ENCODE measurements around the gene ATRAID. TPM values are rescaled to one million over a fixed set of nuclear protein-coding genes. Genes with fewer than 3 reads are reported as not detected.

Gene ATRAID
- total RNA-seq, 2 donors from 2014 or later = 59.7 to 76.8 TPM

DNA sequence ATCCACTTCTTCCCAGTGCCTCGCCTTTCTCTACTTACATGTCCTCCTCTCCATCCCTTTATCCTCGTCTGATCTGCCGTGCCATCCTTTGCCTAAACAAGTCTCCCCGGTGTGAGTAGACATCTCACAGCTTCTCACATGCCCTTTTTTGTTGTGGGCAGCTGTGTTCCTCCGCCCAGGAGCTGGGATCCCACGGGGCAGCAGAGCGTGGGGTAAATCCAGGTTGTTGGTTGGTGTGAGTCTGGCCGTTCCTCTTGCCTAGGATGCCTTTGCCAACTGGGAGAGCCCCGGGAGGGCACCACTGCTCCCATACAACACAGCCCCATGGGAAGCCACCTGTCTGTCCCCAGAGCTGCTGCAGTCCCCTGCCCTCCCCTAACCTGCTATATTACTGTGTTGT, 28.6 kb downstream of the ATRAID start:
- H3K9me3 ChIP-seq (ENCODE audit: control insufficient read depth, low read length, poor library complexity, severe bottlenecking) = no peaks in the 10 kb centered on the region
- H3K4me3 Mint-ChIP-seq = no peak overlapping the region
- H3K27me3 Mint-ChIP-seq = no peaks in the 10 kb centered on the region
- peaks cover 5% of the 10 kb centered on the region for H3K36me3 Mint-ChIP-seq (ENCODE audit: low read depth)
- H3K4me1 Mint-ChIP-seq = peaks cover 2% of the 10 kb centered on the region
- no peak for DNase-seq
- ATAC-seq = no peak
- H3K27ac Mint-ChIP-seq = peak overlapping the region; percentile 63

DNA sequence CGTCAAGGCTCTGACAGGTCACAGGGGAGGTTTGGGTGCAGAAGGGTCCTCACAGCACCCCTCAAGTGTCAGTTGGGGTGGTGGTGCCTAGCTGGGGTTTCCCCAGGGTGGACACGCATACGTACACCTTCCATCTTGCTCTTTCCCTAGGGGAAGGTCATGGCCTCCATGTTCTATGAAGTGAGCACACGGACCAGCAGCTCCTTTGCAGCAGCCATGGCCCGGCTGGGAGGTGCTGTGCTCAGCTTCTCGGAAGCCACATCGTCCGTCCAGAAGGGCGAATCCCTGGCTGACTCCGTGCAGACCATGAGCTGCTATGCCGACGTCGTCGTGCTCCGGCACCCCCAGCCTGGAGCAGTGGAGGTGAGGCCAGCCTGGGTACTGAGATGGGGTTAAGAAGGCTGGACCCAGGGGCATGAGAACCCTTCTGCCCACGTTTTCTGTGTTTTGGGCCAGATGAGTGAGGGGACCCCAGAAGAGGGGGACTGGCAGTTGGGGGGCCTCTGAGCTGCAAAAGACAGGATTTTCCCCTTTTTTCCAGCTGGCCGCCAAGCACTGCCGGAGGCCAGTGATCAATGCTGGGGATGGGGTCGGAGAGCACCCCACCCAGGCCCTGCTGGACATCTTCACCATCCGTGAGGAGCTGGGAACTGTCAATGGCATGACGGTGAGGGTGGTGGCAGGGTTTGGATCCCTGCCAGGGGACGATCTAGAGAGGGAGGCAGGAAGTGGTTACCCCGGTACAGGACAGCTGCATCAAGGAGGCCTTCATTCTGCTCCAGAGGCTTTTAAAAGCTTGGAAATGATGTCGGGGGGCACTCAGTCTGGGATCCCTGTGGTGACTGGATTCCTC, 30.1 kb downstream of the ATRAID start:
- DNase-seq (no peak), ATAC-seq (no peak)
- Mint-ChIP-seq H3K4me1 (peaks cover 2% of the 10 kb centered on the region), H3K27ac (peak overlapping the region; percentile 63), H3K36me3 (ENCODE audit: low read depth) (peaks cover 3% of the 10 kb centered on the region), H3K4me3 (no peak overlapping the region), H3K27me3 (no peaks in the 10 kb centered on the region)
- H3K9me3 ChIP-seq (ENCODE audit: control insufficient read depth, low read length, poor library complexity, severe bottlenecking) = no peaks in the 10 kb centered on the region

DNA sequence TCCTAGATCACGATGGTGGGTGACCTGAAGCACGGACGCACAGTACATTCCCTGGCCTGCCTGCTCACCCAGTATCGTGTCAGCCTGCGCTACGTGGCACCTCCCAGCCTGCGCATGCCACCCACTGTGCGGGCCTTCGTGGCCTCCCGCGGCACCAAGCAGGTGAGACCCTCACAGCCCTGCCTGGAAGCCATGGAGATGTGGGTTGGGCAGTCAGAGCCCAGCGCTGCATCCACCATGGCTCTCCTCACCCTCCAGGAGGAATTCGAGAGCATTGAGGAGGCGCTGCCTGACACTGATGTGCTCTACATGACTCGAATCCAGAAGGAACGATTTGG, 30.7 kb downstream of the ATRAID start:
- Mint-ChIP-seq H3K4me3 (no peak overlapping the region), H3K27ac (peak overlapping the region; percentile 63), H3K27me3 (no peaks in the 10 kb centered on the region), H3K36me3 (ENCODE audit: low read depth) (no peaks in the 10 kb centered on the region), H3K4me1 (peaks cover 2% of the 10 kb centered on the region)
- DNase-seq = no peak
- H3K9me3 ChIP-seq (ENCODE audit: control insufficient read depth, low read length, poor library complexity, severe bottlenecking) = no peaks in the 10 kb centered on the region
- no peak for ATAC-seq

DNA sequence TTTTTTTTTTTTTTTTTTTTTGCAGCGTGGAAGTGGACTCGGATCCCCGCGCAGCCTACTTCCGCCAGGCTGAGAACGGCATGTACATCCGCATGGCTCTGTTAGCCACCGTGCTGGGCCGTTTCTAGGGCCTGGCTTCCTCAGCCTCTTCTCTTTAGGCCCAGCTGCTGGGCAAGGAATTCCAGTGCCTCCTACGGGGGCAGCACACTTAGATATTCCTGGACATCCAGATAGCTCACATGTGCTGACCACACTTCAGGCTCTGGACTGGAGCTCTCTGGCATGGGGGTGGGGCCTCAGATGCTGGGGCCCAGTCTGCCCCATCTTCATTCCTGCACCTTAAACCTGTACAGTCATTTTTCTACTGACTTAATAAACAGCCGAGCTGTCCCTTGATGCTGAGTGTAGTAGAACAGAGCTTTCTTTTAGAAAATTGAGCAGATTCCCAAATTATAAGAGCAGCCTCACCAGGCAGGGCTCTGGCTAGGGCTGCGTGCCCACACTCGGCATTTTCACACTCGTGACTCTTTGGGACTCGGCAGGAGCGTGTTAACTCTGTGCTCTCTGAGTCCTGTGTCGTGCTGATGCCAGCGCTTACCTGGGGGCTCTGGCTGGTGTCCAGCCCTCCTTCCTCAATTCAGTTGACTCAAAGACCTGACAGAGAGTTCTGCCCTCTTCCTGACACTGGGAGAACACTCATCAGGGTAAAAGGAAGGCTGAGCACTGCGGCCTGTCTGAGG, 31.7 kb downstream of the ATRAID start:
- Mint-ChIP-seq H3K4me1 (peaks cover under 1% of the 10 kb centered on the region), H3K27ac (peak overlapping the region; percentile 41), H3K36me3 (ENCODE audit: low read depth) (no peaks in the 10 kb centered on the region), H3K4me3 (no peak overlapping the region), H3K27me3 (peaks cover 8% of the 10 kb centered on the region)
- H3K9me3 ChIP-seq (ENCODE audit: control insufficient read depth, low read length, poor library complexity, severe bottlenecking) = no peaks in the 10 kb centered on the region
- DNase-seq (no peak), ATAC-seq (no peak)

DNA sequence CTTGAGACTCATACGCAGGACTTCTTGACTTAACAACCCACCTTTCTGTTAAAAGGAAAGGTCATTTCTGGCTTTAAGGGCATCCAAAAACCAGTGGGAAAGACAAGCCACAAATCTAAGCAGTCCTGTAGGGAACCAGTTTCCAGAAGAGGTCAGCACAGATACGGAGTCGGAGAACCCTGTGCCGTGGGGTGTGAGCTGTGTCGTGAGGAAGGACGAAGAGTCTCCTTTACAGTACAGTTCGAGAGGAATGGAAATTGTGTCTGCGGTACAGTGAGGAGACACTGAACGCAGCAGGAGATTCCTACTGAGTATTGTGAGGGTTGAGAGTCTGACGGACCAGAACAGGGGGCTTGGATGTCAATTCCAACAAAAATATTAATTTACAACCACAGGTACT, 33.3 kb downstream of the ATRAID start:
- H3K9me3 ChIP-seq (ENCODE audit: control insufficient read depth, low read length, poor library complexity, severe bottlenecking) = no peaks in the 10 kb centered on the region

GRCh38 chr2:27245626-27246025, 33.8 kb downstream of the ATRAID start:
- Mint-ChIP-seq H3K4me1 (no peaks in the 10 kb centered on the region), H3K27ac (no peak overlapping the region), H3K27me3 (peaks cover 13% of the 10 kb centered on the region), H3K36me3 (ENCODE audit: low read depth) (no peaks in the 10 kb centered on the region), H3K4me3 (no peak overlapping the region)
- no peak for DNase-seq
- no peak for ATAC-seq
- H3K9me3 ChIP-seq (ENCODE audit: control insufficient read depth, low read length, poor library complexity, severe bottlenecking) = no peaks in the 10 kb centered on the region

More for the DNA sequence above, 33.3 kb downstream of the ATRAID start:
- Mint-ChIP-seq H3K4me1 (no peaks in the 10 kb centered on the region), H3K36me3 (ENCODE audit: low read depth) (no peaks in the 10 kb centered on the region), H3K4me3 (no peak overlapping the region), H3K27ac (no peak overlapping the region), H3K27me3 (peaks cover 13% of the 10 kb centered on the region)
- no peak for DNase-seq
- ATAC-seq = no peak

- H3K4me3 Mint-ChIP-seq = no peak overlapping the region
- H3K27ac Mint-ChIP-seq = peak overlapping the region; percentile 24
- H3K36me3 Mint-ChIP-seq (ENCODE audit: low read depth) = peaks cover 2% of the 10 kb centered on the region
- no peak for ATAC-seq
- DNase-seq = no peak
- H3K27me3 Mint-ChIP-seq = peaks cover 27% of the 10 kb centered on the region
- H3K9me3 ChIP-seq (ENCODE audit: control insufficient read depth, low read length, poor library complexity, severe bottlenecking) = no peaks in the 10 kb centered on the region
- H3K4me1 Mint-ChIP-seq = peaks cover 3% of the 10 kb centered on the region
Measured at GRCh38 chr2:27247893-27248292, 36.1 kb downstream of the ATRAID start.

DNA sequence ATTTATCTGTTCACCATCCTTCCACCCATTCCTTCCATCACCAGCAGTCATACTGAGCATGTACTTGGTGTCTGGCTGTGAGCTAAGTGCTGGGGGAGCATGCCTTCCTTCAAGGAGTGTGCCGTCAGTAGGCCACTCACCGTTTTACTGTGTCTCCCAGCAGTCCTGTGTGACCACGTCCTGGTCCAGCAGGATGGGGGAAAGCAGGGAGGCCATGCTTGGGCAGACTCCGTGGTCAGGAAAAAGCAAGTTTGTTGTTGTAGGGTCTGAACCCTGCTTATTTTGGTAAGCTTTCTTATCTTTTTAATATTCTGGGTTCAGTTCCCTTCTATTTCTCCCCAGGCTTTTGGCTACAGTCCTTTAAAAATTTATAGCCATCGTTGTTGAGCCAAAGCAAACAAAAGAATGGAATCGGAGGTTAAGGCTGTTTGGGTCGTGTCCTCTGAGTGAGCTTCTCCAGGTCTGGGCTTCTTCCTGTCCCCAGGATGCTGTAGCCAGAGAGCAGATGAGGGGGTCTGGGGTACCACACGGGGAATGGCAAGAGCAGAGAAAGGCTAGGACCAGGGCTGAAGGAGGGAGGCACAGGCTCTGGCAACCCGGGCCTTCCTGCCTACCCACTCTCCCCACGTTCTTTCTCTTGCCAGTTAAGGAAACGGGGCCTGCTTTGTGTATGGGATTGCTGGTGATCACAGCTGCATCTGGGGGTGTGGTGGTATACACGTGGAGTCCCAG, 37.5 kb downstream of the ATRAID start:
- ATAC-seq = no peak
- no peak overlapping the region for H3K4me3 Mint-ChIP-seq
- peaks cover 3% of the 10 kb centered on the region for H3K4me1 Mint-ChIP-seq
- H3K36me3 Mint-ChIP-seq (ENCODE audit: low read depth) = peaks cover 2% of the 10 kb centered on the region
- H3K27ac Mint-ChIP-seq = no peak overlapping the region
- DNase-seq = no peak
- no peaks in the 10 kb centered on the region for H3K9me3 ChIP-seq (ENCODE audit: control insufficient read depth, low read length, poor library complexity, severe bottlenecking)
- peaks cover 29% of the 10 kb centered on the region for H3K27me3 Mint-ChIP-seq

- peak in 1 of 3 donors; percentile 33 for DNase-seq
- H3K27ac Mint-ChIP-seq = no peak overlapping the region
- no peaks in the 10 kb centered on the region for H3K9me3 ChIP-seq (ENCODE audit: control insufficient read depth, low read length, poor library complexity, severe bottlenecking)
- peaks cover 3% of the 10 kb centered on the region for H3K4me1 Mint-ChIP-seq
- H3K4me3 Mint-ChIP-seq = no peak overlapping the region
- ATAC-seq = peak; percentile 73
- peaks cover 36% of the 10 kb centered on the region for H3K27me3 Mint-ChIP-seq
- peaks cover 2% of the 10 kb centered on the region for H3K36me3 Mint-ChIP-seq (ENCODE audit: low read depth)
Measured at GRCh38 chr2:27249891-27250651, 38.2 kb downstream of the ATRAID start.

- Mint-ChIP-seq H3K4me3 (no peak overlapping the region), H3K4me1 (peaks cover 4% of the 10 kb centered on the region), H3K27me3 (peaks cover 44% of the 10 kb centered on the region), H3K36me3 (ENCODE audit: low read depth) (peaks cover 2% of the 10 kb centered on the region), H3K27ac (no peak overlapping the region)
- no peak for ATAC-seq
- H3K9me3 ChIP-seq (ENCODE audit: control insufficient read depth, low read length, poor library complexity, severe bottlenecking) = no peaks in the 10 kb centered on the region
- no peak for DNase-seq
Measured at GRCh38 chr2:27250652-27251379, 39.0 kb downstream of the ATRAID start.

- Mint-ChIP-seq H3K36me3 (ENCODE audit: low read depth) (peaks cover 2% of the 10 kb centered on the region), H3K27me3 (peaks cover 53% of the 10 kb centered on the region), H3K4me1 (peaks cover 4% of the 10 kb centered on the region), H3K4me3 (no peak overlapping the region), H3K27ac (no peak overlapping the region)
- DNase-seq (no peak), ATAC-seq (no peak)
- no peaks in the 10 kb centered on the region for H3K9me3 ChIP-seq (ENCODE audit: control insufficient read depth, low read length, poor library complexity, severe bottlenecking)
Measured at GRCh38 chr2:27251766-27252165, 39.9 kb downstream of the ATRAID start.

DNA sequence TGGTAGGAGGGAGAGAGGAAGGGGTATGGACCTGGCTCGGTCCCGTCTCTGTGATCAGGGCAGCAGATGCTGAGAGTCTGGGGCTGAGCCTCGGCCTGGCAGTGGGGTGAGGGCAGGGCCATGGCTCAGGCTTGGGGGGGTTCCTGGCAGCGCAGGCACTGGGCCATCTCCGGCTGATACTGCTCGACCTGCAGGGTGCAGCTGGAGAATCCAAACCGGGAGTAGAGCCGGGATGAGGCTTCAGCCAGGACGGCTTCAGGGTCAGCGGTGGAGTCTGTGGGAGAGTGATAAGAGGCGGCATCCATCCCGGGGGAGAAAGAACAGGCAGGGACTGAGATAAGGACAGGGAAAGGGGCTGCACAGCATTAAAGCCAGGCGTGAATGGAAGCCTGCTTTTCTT, 43.3 kb downstream of the ATRAID start:
- no peak overlapping the region for H3K4me3 Mint-ChIP-seq
- ATAC-seq (no peak), DNase-seq (no peak)
- peaks cover 4% of the 10 kb centered on the region for H3K4me1 Mint-ChIP-seq
- peaks cover 10% of the 10 kb centered on the region for H3K36me3 Mint-ChIP-seq (ENCODE audit: low read depth)
- peaks cover 70% of the 10 kb centered on the region for H3K27me3 Mint-ChIP-seq
- H3K9me3 ChIP-seq (ENCODE audit: control insufficient read depth, low read length, poor library complexity, severe bottlenecking) = no peaks in the 10 kb centered on the region
- H3K27ac Mint-ChIP-seq = no peak overlapping the region
